GM12892 (cell line): ENCODE measurements around the gene IFIT3.
A peak's percentile ranks its signal among the peaks of the same experiment; 100 is the strongest.

Experiments used
- DNase-seq: peaks from one replicate; pipeline ENCODE4 v3.0.0; 2011; ENCODE audit not compliant: insufficient read length
- FAIRE-seq: peaks from 2 replicates; lab custom pipeline; 2011; peaks lifted over from hg19 to GRCh38; lab: Jason Lieb, UNC
- POLR2A ChIP-seq: IDR thresholded peaks from 2 replicates; pipeline ENCODE4 v1.6.1; 2011; ENCODE audit warnings: low read depth, low read length, control low read depth
- POLR2AphosphoS5 ChIP-seq: IDR thresholded peaks from 2 replicates; pipeline ENCODE4 v1.6.1; 2011; ENCODE audit warnings: low read depth, low read length, control low read depth
- TAF1 ChIP-seq: IDR thresholded peaks from 2 replicates; pipeline ENCODE4 v1.6.1; 2011; ENCODE audit warnings: low read depth, mild to moderate bottlenecking, control low read depth, low read length, borderline replicate concordance

Gene IFIT3

DNA sequence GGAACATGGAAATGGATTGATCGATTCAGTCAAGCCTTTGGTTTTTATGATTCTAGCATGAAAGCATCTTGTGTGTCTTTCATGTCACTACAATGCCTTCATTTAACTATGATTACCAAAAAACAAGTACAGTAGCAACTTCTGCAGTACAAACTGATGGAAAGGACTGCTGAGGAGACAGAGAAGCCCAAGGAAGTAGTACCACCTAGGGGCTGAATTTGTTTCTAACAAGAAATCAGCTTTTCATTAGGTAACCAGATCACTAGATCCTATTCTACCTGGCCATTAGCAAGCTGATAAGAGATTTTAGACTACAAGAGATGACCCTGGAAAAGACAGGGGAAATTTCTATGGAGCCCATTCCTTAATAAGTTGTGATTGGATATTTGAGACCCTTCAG lies 61.5 kb downstream of the IFIT3 start:
- peak; percentile 42 for FAIRE-seq
- DNase-seq: no peak
- no peak for TF ChIP-seq POLR2A
- no peak for TF ChIP-seq POLR2AphosphoS5
- TF ChIP-seq TAF1: no peak
